GM23248 (cell line): ENCODE results near the gene CRISPLD2. TPM values are rescaled to one million over a fixed set of nuclear protein-coding genes. Genes with fewer than 3 reads are reported as not detected.
A peak's percentile ranks its signal among the peaks of the same experiment; 100 is the strongest.

ENCODE experiments used
- DNase-seq: peaks from one replicate; pipeline ENCODE4 v3.0.0-alpha.2; 2015
- H2AFZ ChIP-seq: fragments of 200-600 bp; sonication (generic); 2 replicates; pipeline ENCODE4 v1.6.1; 2016; ENCODE audit warnings: antibody characterized with exemption
- H3F3A ChIP-seq: fragments of 200-600 bp; sonication (generic); 2 replicates; pipeline ENCODE4 v1.6.1; 2016; ENCODE audit warnings: mild to moderate bottlenecking, antibody characterized with exemption, mixed run types; ENCODE audit not compliant: insufficient read depth
- H3K27ac ChIP-seq: fragments of 200-600 bp; sonication (generic); 2 replicates; pipeline ENCODE4 v1.5.1; 2016; ENCODE audit warnings: mild to moderate bottlenecking
- H3K27me3 ChIP-seq: fragments of 200-600 bp; sonication (generic); replicated peaks from 2 replicates; pipeline ENCODE4 v1.6.1; 2016; ENCODE audit warnings: mild to moderate bottlenecking; ENCODE audit not compliant: insufficient read depth
- H3K36me3 ChIP-seq: fragments of 200-600 bp; sonication (generic); 2 replicates; pipeline ENCODE4 v1.6.1; 2016; ENCODE audit warnings: low read depth, mild to moderate bottlenecking
- H3K4me1 ChIP-seq: fragments of 200-600 bp; sonication (generic); 2 replicates; pipeline ENCODE4 v1.6.1; 2016; ENCODE audit warnings: mild to moderate bottlenecking; ENCODE audit not compliant: insufficient read depth
- H3K4me2 ChIP-seq: fragments of 200-600 bp; sonication (generic); one replicate; pipeline ENCODE4 v1.6.1; 2016; ENCODE audit warnings: mild to moderate bottlenecking; ENCODE audit not compliant: unreplicated experiment
- H3K4me3 ChIP-seq: fragments of 200-600 bp; sonication (generic); 2 replicates; pipeline ENCODE4 v1.5.1; 2016; ENCODE audit warnings: mild to moderate bottlenecking
- H3K79me2 ChIP-seq: fragments of 200-600 bp; sonication (generic); 2 replicates; pipeline ENCODE4 v1.6.1; 2016; ENCODE audit warnings: mild to moderate bottlenecking; ENCODE audit not compliant: insufficient read depth
- H3K9ac ChIP-seq: fragments of 200-600 bp; sonication (generic); 2 replicates; pipeline ENCODE4 v1.6.1; 2016; ENCODE audit warnings: mild to moderate bottlenecking
- H3K9me2 ChIP-seq: fragments of 200-600 bp; sonication (generic); 2 replicates; pipeline ENCODE4 v1.6.1; 2016; ENCODE audit warnings: mixed run types, mild to moderate bottlenecking, moderate library complexity; ENCODE audit not compliant: insufficient read depth
- H3K9me3 ChIP-seq: fragments of 200-600 bp; sonication (generic); one replicate; pipeline ENCODE4 v1.6.1; 2017; ENCODE audit warnings: low read depth
- H4K20me1 ChIP-seq: fragments of 200-600 bp; sonication (generic); 2 replicates; pipeline ENCODE4 v1.6.0; 2016; ENCODE audit not compliant: insufficient read depth
- EZH2 ChIP-seq: fragments of 200-600 bp; sonication (generic); IDR thresholded peaks from 2 replicates; pipeline ENCODE4 v1.6.1; 2018; ENCODE audit warnings: antibody characterized with exemption, mild to moderate bottlenecking; ENCODE audit not compliant: insufficient read depth, poor library complexity, severe bottlenecking
- EZH2phosphoT487 ChIP-seq: fragments of 200-600 bp; sonication (generic); IDR thresholded peaks from 2 replicates; pipeline ENCODE4 v1.6.1; 2018; ENCODE audit warnings: antibody characterized with exemption, moderate library complexity, mild to moderate bottlenecking, low read depth; ENCODE audit not compliant: insufficient read depth
- WGBS, 2 experiments: methylation state at CpG; one replicate each; pipeline ENCODE4 v1.1.6; 2015 to 2017; ENCODE audit warnings: low lambda C conversion rate in 2 of 2, low coverage in 1 of 2; ENCODE audit errors: missing lambda C conversion rate in 2 of 2; 5-methylcytosine and 5-hydroxymethylcytosine counted together
- in situ Hi-C: fragments of 300-500 bp; cut with MboI; formaldehyde crosslinking; loops from 2 replicates; pipeline ENCODE4 v1.15.0; 2020
- polyA plus RNA-seq: library from polyadenylated mRNA; unstranded; fragments of >200 nt; fragmentation: Nextera tagmentation; extraction: Ambion mirVana; gene quantifications from 2 replicates; pipeline ENCODE4 v1.2.1, GENCODE V29; 2016
- total RNA-seq: library from RNA; depleted of rRNA; stranded (reverse); fragments of >200 nt; shearing (Covaris generic); gene quantifications from 2 replicates; pipeline ENCODE4 v1.2.3, GENCODE V29; 2014

CRISPLD2 gene
- total and polyA plus RNA-seq, 2 experiments from 2014 or later, result 21.5 to 36.3 TPM

GRCh38 chr16:84916850-84917249, 97.1 kb downstream of the CRISPLD2 start:
- Histone ChIP-seq H3K27ac (no peak overlapping the region), H3K4me1 (no peaks in the 10 kb centered on the region), H3F3A (no peaks in the 10 kb centered on the region), H3K9me3 (no peaks in the 10 kb centered on the region), H3K27me3 (peaks cover 16% of the 10 kb centered on the region; the same call in 1 of the 2 replicates), H2AFZ (no peak overlapping the region), H3K9ac (no peak overlapping the region), H3K36me3 (no peaks in the 10 kb centered on the region), H3K4me3 (no peak overlapping the region), H4K20me1 (no peaks in the 10 kb centered on the region), H3K79me2 (no peaks in the 10 kb centered on the region), H3K9me2 (no peaks in the 10 kb centered on the region), H3K4me2 (no peak overlapping the region)
- no peak for TF ChIP-seq EZH2
- TF ChIP-seq EZH2phosphoT487, result no peak
- DNase-seq, result no peak
- 89% methylated on average over 6 of the region's 6 CpGs for WGBS, 2 experiments
- in situ Hi-C loops, result no loop called here

GRCh38 chr16:84917492-84917891, 97.7 kb downstream of the CRISPLD2 start:
- Histone ChIP-seq H3K4me3 (no peak overlapping the region), H3K4me2 (no peak overlapping the region), H4K20me1 (no peaks in the 10 kb centered on the region), H3K9me2 (no peaks in the 10 kb centered on the region), H3F3A (no peaks in the 10 kb centered on the region), H3K9ac (no peak overlapping the region), H2AFZ (no peak overlapping the region), H3K9me3 (no peaks in the 10 kb centered on the region), H3K27ac (no peak overlapping the region), H3K27me3 (peaks cover 16% of the 10 kb centered on the region; the same call in 1 of the 2 replicates), H3K4me1 (no peaks in the 10 kb centered on the region), H3K79me2 (no peaks in the 10 kb centered on the region), H3K36me3 (no peaks in the 10 kb centered on the region)
- 48 to 57% methylated on average over 11 of the region's 11 CpGs for WGBS, 2 experiments
- in situ Hi-C loops, result no loop called here
- no peak for TF ChIP-seq EZH2
- no peak for TF ChIP-seq EZH2phosphoT487
- DNase-seq, result no peak

- in situ Hi-C loops, result no loop called here
- WGBS, 2 experiments, result 88 to 89% methylated on average over 20 of the region's 20 CpGs
- no peak overlapping the region for H3K4me2 ChIP-seq
- H3K9ac ChIP-seq, result no peak overlapping the region
- H3K36me3 ChIP-seq, result no peaks in the 10 kb centered on the region
- TF ChIP-seq EZH2phosphoT487 (no peak), EZH2 (no peak)
- H3K27ac ChIP-seq, result no peak overlapping the region
- no peak overlapping the region for H2AFZ ChIP-seq
- no peaks in the 10 kb centered on the region for H3K9me2 ChIP-seq
- no peaks in the 10 kb centered on the region for H3K79me2 ChIP-seq
- H3K4me3 ChIP-seq, result no peak overlapping the region
- no peak for DNase-seq
- no peaks in the 10 kb centered on the region for H3K4me1 ChIP-seq
- no peaks in the 10 kb centered on the region for H4K20me1 ChIP-seq
- peaks cover 13% of the 10 kb centered on the region; the same call in 1 of the 2 replicates for H3K27me3 ChIP-seq
- no peaks in the 10 kb centered on the region for H3F3A ChIP-seq
- no peaks in the 10 kb centered on the region for H3K9me3 ChIP-seq
These were observed 98.5 kb downstream of the CRISPLD2 start for GRCh38 chr16:84918006-84918909.

GRCh38 chr16:84919269-84919668, 99.5 kb downstream of the CRISPLD2 start:
- TF ChIP-seq EZH2phosphoT487, result no peak
- no peak for TF ChIP-seq EZH2
- no peaks in the 10 kb centered on the region for H3K9me3 ChIP-seq
- no peak overlapping the region for H3K27ac ChIP-seq
- peaks cover 4% of the 10 kb centered on the region; the same call in 1 of the 2 replicates for H3K27me3 ChIP-seq
- no peaks in the 10 kb centered on the region for H4K20me1 ChIP-seq
- H3K4me2 ChIP-seq, result no peak overlapping the region
- DNase-seq, result peak; percentile 42
- no peak overlapping the region for H3K4me3 ChIP-seq
- in situ Hi-C loops, result no loop called here
- no peaks in the 10 kb centered on the region for H3F3A ChIP-seq
- no peaks in the 10 kb centered on the region for H3K9me2 ChIP-seq
- no peaks in the 10 kb centered on the region for H3K36me3 ChIP-seq
- whole genome bisulfite sequencing, 2 experiments, result 77% methylated on average over 7 of the region's 7 CpGs
- no peak overlapping the region for H2AFZ ChIP-seq
- no peaks in the 10 kb centered on the region for H3K79me2 ChIP-seq
- no peaks in the 10 kb centered on the region for H3K4me1 ChIP-seq
- no peak overlapping the region for H3K9ac ChIP-seq

- Histone ChIP-seq H3K27ac (no peak overlapping the region), H3K9me2 (no peaks in the 10 kb centered on the region), H3K36me3 (no peaks in the 10 kb centered on the region), H3K4me3 (no peak overlapping the region), H3K79me2 (no peaks in the 10 kb centered on the region), H3K4me2 (no peak overlapping the region), H3K9me3 (no peaks in the 10 kb centered on the region), H3K27me3 (peaks cover 4% of the 10 kb centered on the region; the same call in 1 of the 2 replicates), H2AFZ (no peak overlapping the region), H3F3A (no peaks in the 10 kb centered on the region), H3K4me1 (no peaks in the 10 kb centered on the region), H4K20me1 (no peaks in the 10 kb centered on the region), H3K9ac (no peak overlapping the region)
- TF ChIP-seq EZH2 (no peak), EZH2phosphoT487 (no peak)
- no peak for DNase-seq
- 85 to 87% methylated on average over 11 to 13 of the region's 13 CpGs for WGBS, 2 experiments
- in situ Hi-C loops, result no loop called here
These were observed 99.9 kb downstream of the CRISPLD2 start for GRCh38 chr16:84919708-84920107.
